Psoas muscle (tissue), 8 donors: Measurements from ENCODE around the gene PEX19. TPM values are rescaled to one million over a fixed set of nuclear protein-coding genes. Genes with fewer than 3 reads are reported as not detected.
A peak's percentile ranks its signal among the peaks of the same experiment; 100 is the strongest.

ENCODE experiments used
- ATAC-seq, 4 donors: fragments of 200-7000 bp; cut with Tn5 transposase; one replicate each; pipeline ENCODE4 v1.9.1; 2020; ENCODE audit warnings: moderate library complexity in 3 of 4, mild to moderate bottlenecking in 2 of 4
- DNase-seq, 2 donors: peaks; one replicate each; pipeline ENCODE4 v3.0.0-alpha.2; 2020
- H3K27ac ChIP-seq: fragments of 200-600 bp; one replicate; pipeline ENCODE4 v1.8.0; 2022
- H3K27me3 ChIP-seq, 3 donors: fragments of 200-600 bp in 1 of 3; one replicate each; pipeline versions ENCODE4 v1.6.1 to v1.8.0; 2013 to 2022; ENCODE audit warnings: low read length in 2 of 3, mild to moderate bottlenecking in 2 of 3, moderate library complexity in 1 of 3; ENCODE audit not compliant: insufficient read depth in 3 of 3
- H3K36me3 ChIP-seq, 2 donors: fragments of 200-600 bp in 1 of 2; one replicate each; pipeline versions ENCODE4 v1.6.1 to v1.8.0; 2013 to 2022; ENCODE audit warnings: low read depth in 1 of 2, mild to moderate bottlenecking in 1 of 2, moderate library complexity in 1 of 2; ENCODE audit not compliant: insufficient read depth in 1 of 2
- H3K4me1 ChIP-seq: fragments of 200-600 bp; one replicate; pipeline ENCODE4 v1.8.0; 2022
- H3K4me3 ChIP-seq: fragments of 200-600 bp; one replicate; pipeline ENCODE4 v1.8.0; 2022; ENCODE audit warnings: mild to moderate bottlenecking
- H3K9me3 ChIP-seq: fragments of 200-600 bp; one replicate; pipeline ENCODE4 v1.8.0; 2022
- WGBS, 3 donors: extraction: QIAGEN DNeasy Blood & Tissue Kit; methylation state at CpG; one replicate each; pipeline versions ENCODE4 v1.1.6 to v1.1.7; 2013; 5-methylcytosine and 5-hydroxymethylcytosine counted together
- intact Hi-C, 2 donors: fragments of 100-400 bp; cut with DNase I; formaldehyde crosslinking; loops; one replicate each; pipeline versions ENCODE4 v1.11.0 to v1.14.2; 2022
- long read RNA-seq, 2 donors: library from polyadenylated mRNA; unstranded; transcript quantifications; one replicate each; pipeline ENCODE4 v2.0.0, GENCODE V29; 2021
- polyA plus RNA-seq, 3 donors: library from polyadenylated mRNA; stranded (reverse); fragments of 200-250 nt; gene quantifications; one replicate each; pipeline ENCODE4 v1.2.3, GENCODE V29; 2013
- total RNA-seq, 4 donors: library from RNA; stranded (reverse); fragmentation: NEBNext Ultra II Directional in 2 of 4; extraction: Animal tissue kit (Norgen Biotek cat#: 25700) in 2 of 4; gene quantifications; one replicate each; pipeline versions ENCODE4 v1.2.1 to v1.2.4, GENCODE V29; 2021 to 2023
- TF ChIP-seq, protein P1 (sequence below): fragments of 200-600 bp; IDR thresholded peaks from one replicate; pipeline ENCODE4 v1.8.0; 2022; ENCODE audit warnings: antibody characterized with exemption
- donor health status: healthy with polysubstance abuse.
- donor health status: DM: no; HTN: no; CAD: no; lungs with moderate emphysema.
- donor health status: Bipolar disorder and iron deficiency.
- donor health status: healthy.
- donor health status: DM: yes; HTN: yes; CAD: no.
- donor health status: DM: no; HTN: no; CAD: no.
- donor health status: DM: no; HTN: no; CAD: no.
- donor health status: DM: yes; HTN: yes; CAD: no.

Gene PEX19, protein sequence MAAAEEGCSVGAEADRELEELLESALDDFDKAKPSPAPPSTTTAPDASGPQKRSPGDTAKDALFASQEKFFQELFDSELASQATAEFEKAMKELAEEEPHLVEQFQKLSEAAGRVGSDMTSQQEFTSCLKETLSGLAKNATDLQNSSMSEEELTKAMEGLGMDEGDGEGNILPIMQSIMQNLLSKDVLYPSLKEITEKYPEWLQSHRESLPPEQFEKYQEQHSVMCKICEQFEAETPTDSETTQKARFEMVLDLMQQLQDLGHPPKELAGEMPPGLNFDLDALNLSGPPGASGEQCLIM
- 10 to 100 TPM; 75.3 to 85.4 (median 78.2) TPM for total RNA-seq
- 100 to 1,000 TPM in 1 of 3 donors, 10 to 100 TPM in 2; 30.2 to 117 (median 52.7) TPM for polyA plus RNA-seq
- long read RNA-seq, donor 1, transcript PEX19-201 (8 exons, 3,661 nt): major isoform, 49 of 57 reads
- long read RNA-seq, donor 1, partial matches to known transcripts: 4 of 57 reads
- long read RNA-seq, donor 1, other reads (novel, unspliced or antisense): 2 of 57 reads
- long read RNA-seq, donor 2, transcript PEX19-201 (8 exons, 3,661 nt): major isoform, 94 of 105 reads
- long read RNA-seq, donor 2, partial matches to known transcripts: 4 of 105 reads
- long read RNA-seq, donor 2, other reads (novel, unspliced or antisense): 3 of 105 reads

DNA sequence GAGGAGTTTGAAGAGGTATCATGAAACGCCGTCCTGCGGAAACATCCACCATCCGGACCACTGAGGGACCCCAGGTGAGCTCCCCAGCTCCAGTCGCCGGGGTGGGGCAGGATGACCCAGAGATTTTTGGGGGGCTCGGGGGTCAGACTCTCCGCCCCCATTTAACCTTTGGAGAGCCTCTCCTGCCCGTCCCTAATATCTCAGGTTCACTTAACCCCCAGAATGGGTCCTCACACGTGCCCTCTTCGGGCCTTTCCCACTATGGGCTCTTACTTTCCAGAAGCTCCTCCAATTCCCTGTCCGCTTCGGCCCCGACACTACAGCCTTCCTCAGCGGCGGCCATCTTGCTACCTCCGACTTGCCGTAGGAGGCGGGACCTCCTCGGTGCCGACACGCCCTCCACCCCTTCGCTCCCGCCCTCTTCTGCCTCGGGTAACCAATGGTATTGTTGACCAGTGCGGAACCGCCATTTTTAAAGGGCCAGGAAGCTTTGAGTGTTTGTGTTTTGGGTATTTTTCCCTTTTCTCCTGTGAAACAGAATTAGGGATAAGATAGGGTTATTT, at the start of gene PEX19:
PEX19 (minus strand) TSS at position 352 of the 563 bp plus-strand sequence; CDS start at position 343, 9 bp downstream.
- Histone ChIP-seq H3K4me1 (peaks cover 18% of the 10 kb centered on the region), H3K27me3 (no peaks in the 10 kb centered on the region), H3K4me3 (peak within 1 kb of the TSS; percentile 98), H3K36me3 (peaks cover 6 to 50% of the 10 kb centered on the region in 2 donors), H3K9me3 (no peaks in the 10 kb centered on the region), H3K27ac (peak within 1 kb of the TSS; percentile 91)
- ATAC-seq (peak; percentile 99 to 100 (median 100)), DNase-seq (peak; percentile 93 to 96)
- WGBS, 3 donors: 0 to 1% (median 1%) methylated on average over 27 of the region's 27 CpGs
- TF ChIP-seq, protein P1, sequence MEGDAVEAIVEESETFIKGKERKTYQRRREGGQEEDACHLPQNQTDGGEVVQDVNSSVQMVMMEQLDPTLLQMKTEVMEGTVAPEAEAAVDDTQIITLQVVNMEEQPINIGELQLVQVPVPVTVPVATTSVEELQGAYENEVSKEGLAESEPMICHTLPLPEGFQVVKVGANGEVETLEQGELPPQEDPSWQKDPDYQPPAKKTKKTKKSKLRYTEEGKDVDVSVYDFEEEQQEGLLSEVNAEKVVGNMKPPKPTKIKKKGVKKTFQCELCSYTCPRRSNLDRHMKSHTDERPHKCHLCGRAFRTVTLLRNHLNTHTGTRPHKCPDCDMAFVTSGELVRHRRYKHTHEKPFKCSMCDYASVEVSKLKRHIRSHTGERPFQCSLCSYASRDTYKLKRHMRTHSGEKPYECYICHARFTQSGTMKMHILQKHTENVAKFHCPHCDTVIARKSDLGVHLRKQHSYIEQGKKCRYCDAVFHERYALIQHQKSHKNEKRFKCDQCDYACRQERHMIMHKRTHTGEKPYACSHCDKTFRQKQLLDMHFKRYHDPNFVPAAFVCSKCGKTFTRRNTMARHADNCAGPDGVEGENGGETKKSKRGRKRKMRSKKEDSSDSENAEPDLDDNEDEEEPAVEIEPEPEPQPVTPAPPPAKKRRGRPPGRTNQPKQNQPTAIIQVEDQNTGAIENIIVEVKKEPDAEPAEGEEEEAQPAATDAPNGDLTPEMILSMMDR: no peak
- intact Hi-C loops: loop anchor here in 1 of 2 donors (2.0 kb wide), 1 partner anchor 22 kb away; the partner anchor contains the start of gene DCAF8

- H3K9me3 ChIP-seq: no peaks in the 10 kb centered on the region
- no peak overlapping the region for H3K4me3 ChIP-seq
- ATAC-seq (no peak), DNase-seq (no peak)
- no peaks in the 10 kb centered on the region for H3K4me1 ChIP-seq
- intact Hi-C loops: loop anchor here in 1 of 2 donors (5.0 kb wide), 1 partner anchor 35 kb away; no protein-coding TSS in a partner anchor
- H3K27me3 ChIP-seq: no peaks in the 10 kb centered on the region
- H3K36me3 ChIP-seq: peaks cover 15 to 100% of the 10 kb centered on the region in 2 donors
- TF ChIP-seq, protein P1: no peak
- no peak overlapping the region for H3K27ac ChIP-seq
Measured at GRCh38 chr1:160332516-160332915, 47.6 kb upstream of the PEX19 start.

GRCh38 chr1:160330119-160330518, 45.2 kb upstream of the PEX19 start:
- TF ChIP-seq, protein P1: no peak
- H3K27me3 ChIP-seq: no peaks in the 10 kb centered on the region
- ATAC-seq (no peak), DNase-seq (no peak)
- no peaks in the 10 kb centered on the region for H3K9me3 ChIP-seq
- intact Hi-C loops: loop anchor here in 1 of 2 donors (5.0 kb wide), 1 partner anchor 33 kb away; no protein-coding TSS in a partner anchor
- no peaks in the 10 kb centered on the region for H3K4me1 ChIP-seq
- peaks cover 15 to 100% of the 10 kb centered on the region in 2 donors for H3K36me3 ChIP-seq
- H3K27ac ChIP-seq: no peak overlapping the region
- H3K4me3 ChIP-seq: no peak overlapping the region

DNA sequence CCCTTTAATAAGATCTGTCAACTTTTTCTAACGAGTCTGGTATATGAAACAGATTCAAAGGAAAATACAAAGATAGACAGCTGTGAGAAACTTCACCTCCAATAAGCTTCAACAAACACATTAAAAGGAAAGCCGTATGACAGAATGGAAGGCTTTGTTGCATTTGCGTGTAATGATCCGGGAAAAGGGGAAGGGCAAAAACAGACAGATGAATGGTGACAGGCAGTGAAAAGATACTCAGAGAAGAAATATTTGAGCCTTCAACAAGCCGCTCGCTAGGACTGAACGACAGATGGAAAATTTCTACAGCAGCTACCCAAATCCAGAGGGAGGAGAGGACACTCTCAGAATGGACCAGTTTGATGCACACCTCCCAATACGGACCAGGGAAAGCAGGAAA, 43.3 kb upstream of the PEX19 start:
- no peak for ATAC-seq
- H3K4me1 ChIP-seq: no peaks in the 10 kb centered on the region
- H3K27ac ChIP-seq: no peak overlapping the region
- TF ChIP-seq, protein P1: no peak
- H3K27me3 ChIP-seq: no peaks in the 10 kb centered on the region
- H3K4me3 ChIP-seq: no peak overlapping the region
- DNase-seq: no peak
- WGBS, 3 donors: 62 to 71% (median 69%) methylated on average over 8 of the region's 8 CpGs
- H3K9me3 ChIP-seq: no peaks in the 10 kb centered on the region
- intact Hi-C loops: no loop called here
- H3K36me3 ChIP-seq: peaks cover 18 to 99% of the 10 kb centered on the region in 2 donors
